ENCODE results near the gene MFSD12. TPM values are rescaled to one million over a fixed set of nuclear protein-coding genes. Genes with fewer than 3 reads are reported as not detected.

MFSD12 gene
- total and polyA plus RNA-seq, 4 experiments from 2014 or later, result 45.5 to 136 (median 91.3) TPM

DNA sequence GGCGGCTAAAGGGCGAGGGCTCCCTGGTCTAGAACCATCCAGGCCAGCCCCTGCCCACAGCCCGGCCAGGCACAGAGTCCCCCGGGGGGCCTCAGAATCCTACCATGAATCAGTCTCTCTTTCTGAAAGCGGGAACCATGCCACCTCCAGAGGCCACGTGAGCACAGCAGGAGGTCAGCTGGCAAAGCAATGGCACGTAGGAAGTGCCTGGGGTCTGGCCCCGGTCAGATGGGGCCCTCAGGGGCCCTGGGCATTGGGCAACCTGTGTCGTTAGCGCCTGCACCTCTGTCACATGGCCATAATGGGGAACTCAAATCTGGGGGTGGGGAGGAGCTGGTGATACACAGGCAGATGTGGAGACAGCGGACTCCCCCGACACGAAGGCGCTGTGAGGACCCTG is 8.8 kb downstream of the MFSD12 start:
- Histone ChIP-seq H3K36me3 (ENCODE audit: insufficient read depth, low read length) (peaks cover 9% of the 10 kb centered on the region), H3K27ac (ENCODE audit: low read depth, low read length) (no peak overlapping the region), H3K4me3 (ENCODE audit: low read length in 2 of 2) (no peak overlapping the region), H3K4me1 (ENCODE audit: insufficient read depth, low read length) (peaks cover 24% of the 10 kb centered on the region), H3K9me3 (ENCODE audit: control insufficient read depth in 1 of 2, low read length in 2 of 2) (no peaks in the 10 kb centered on the region), H3K27me3 (ENCODE audit: insufficient read depth, low read length) (no peaks in the 10 kb centered on the region)
- ChIA-PET CTCF (ENCODE audit: partially characterized antibody) (interaction anchor here (1.1 kb wide), 1 partner anchor 27 kb away, joined by 3 read pairs; no protein-coding TSS in a partner anchor), POLR2A (ENCODE audit: partially characterized antibody) (interaction anchor here (0.6 to 3.2 kb wide), 2 partner anchors 8 kb away, joined by 4 to 12 read pairs; partner anchors contain the start of gene MFSD12)
- Mint-ChIP-seq H3K4me1 (peaks cover 9 to 21% (median 15%) of the 10 kb centered on the region in 4 donors), H3K27me3 (no peaks in the 10 kb centered on the region), H3K9me3 (no peaks in the 10 kb centered on the region), H3K27ac (peak overlapping the region in 1 of 7 donors; percentile 58), H3K36me3 (peaks cover 0 to 22% of the 10 kb centered on the region in 2 donors), H3K4me3 (no peak overlapping the region)
- intact Hi-C loops (cut with micrococcal nuclease), result loop anchor here (5.0 kb wide), 2 partner anchors 39 to 159 kb away; partner anchors contain the start of genes GIPC3 and TJP3
- no peak for DNase-seq

DNA sequence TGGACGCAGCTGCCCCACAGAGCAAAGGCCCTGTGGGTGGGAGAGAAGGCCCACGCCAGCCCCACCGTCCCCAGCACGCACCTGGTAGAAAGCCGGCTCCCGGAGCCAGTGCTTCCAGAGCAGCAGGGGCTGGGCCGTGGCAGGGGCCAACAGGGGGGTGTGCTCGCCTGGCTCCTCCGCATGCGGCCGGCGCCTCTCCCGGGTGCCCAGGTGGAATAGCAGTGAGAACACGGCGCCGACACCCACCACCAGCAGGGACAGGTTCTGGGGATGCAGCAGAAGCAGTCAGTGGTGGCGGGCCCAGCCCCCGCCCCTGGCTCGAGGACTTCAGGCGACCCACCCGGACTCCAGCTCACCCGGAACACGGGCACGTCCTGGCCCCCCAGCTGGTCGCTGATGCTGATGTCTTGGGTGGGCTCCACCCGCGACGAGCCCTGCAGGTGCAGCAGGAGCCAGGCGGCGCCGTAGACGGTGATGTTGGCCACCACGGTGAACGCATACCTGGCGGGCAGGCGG is 9.6 kb downstream of the MFSD12 start:
- H3K36me3 ChIP-seq (ENCODE audit: insufficient read depth, low read length), result peaks cover 9% of the 10 kb centered on the region
- no peaks in the 10 kb centered on the region for H3K9me3 Mint-ChIP-seq
- peaks cover 18% of the 10 kb centered on the region for H3K4me1 ChIP-seq (ENCODE audit: insufficient read depth, low read length)
- no peak for DNase-seq
- no peak overlapping the region for H3K4me3 ChIP-seq (ENCODE audit: low read length in 2 of 2)
- ChIA-PET CTCF (ENCODE audit: partially characterized antibody) (interaction anchor here (4.7 kb wide), 1 partner anchor 8 kb away, joined by 49 read pairs; the partner anchor contains the start of gene MFSD12), POLR2A (ENCODE audit: partially characterized antibody) (interaction anchor here (1.5 to 3.2 kb wide), 3 partner anchors 9 to 26 kb away, joined by 3 to 12 read pairs (median 6); partner anchors contain the start of genes MFSD12 and TEKTIP1)
- intact Hi-C loops (cut with micrococcal nuclease), result loop anchor here (5.0 kb wide), 2 partner anchors 39 to 159 kb away; partner anchors contain the start of genes GIPC3 and TJP3
- H3K4me3 Mint-ChIP-seq, result no peak overlapping the region
- no peaks in the 10 kb centered on the region for H3K9me3 ChIP-seq (ENCODE audit: control insufficient read depth in 1 of 2, low read length in 2 of 2)
- H3K36me3 Mint-ChIP-seq, result peaks cover 0 to 22% of the 10 kb centered on the region in 2 donors
- H3K27ac ChIP-seq (ENCODE audit: low read depth, low read length), result no peak overlapping the region
- H3K4me1 Mint-ChIP-seq, result peaks cover 9 to 19% (median 14%) of the 10 kb centered on the region in 4 donors
- H3K27ac Mint-ChIP-seq, result peak overlapping the region in 1 of 7 donors; percentile 46
- H3K27me3 Mint-ChIP-seq, result no peaks in the 10 kb centered on the region
- no peaks in the 10 kb centered on the region for H3K27me3 ChIP-seq (ENCODE audit: insufficient read depth, low read length)

DNA sequence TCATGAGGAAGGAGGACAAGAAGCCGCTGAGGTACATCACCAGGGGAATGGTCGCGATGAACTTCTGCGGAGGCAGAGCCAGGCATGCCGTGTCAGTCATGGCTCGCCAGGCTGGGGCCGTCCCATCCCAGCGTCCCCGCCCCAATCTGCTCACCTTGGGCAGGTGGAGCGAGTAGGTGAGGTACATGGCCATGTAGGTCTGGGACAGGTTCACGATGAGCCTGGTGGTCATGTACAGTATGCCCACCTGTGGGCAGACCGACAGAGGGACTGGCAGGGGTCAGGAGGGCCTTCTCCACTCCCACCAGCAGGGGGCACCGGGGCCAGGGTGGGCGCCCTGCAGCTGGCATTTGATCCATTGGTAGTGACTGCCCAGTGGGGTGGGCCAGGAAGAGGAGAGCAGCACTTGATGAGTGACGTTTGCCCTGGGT is 10.1 kb downstream of the MFSD12 start:
- peaks cover 9 to 19% (median 12%) of the 10 kb centered on the region in 4 donors for H3K4me1 Mint-ChIP-seq
- Histone ChIP-seq H3K27me3 (ENCODE audit: insufficient read depth, low read length) (no peaks in the 10 kb centered on the region), H3K9me3 (ENCODE audit: control insufficient read depth in 1 of 2, low read length in 2 of 2) (no peaks in the 10 kb centered on the region), H3K27ac (ENCODE audit: low read depth, low read length) (no peak overlapping the region), H3K36me3 (ENCODE audit: insufficient read depth, low read length) (peaks cover 9% of the 10 kb centered on the region), H3K4me3 (ENCODE audit: low read length in 2 of 2) (no peak overlapping the region), H3K4me1 (ENCODE audit: insufficient read depth, low read length) (peaks cover 14% of the 10 kb centered on the region)
- H3K27me3 Mint-ChIP-seq, result no peaks in the 10 kb centered on the region
- H3K9me3 Mint-ChIP-seq, result no peaks in the 10 kb centered on the region
- H3K4me3 Mint-ChIP-seq, result no peak overlapping the region
- intact Hi-C loops (cut with micrococcal nuclease), result loop anchor here (5.0 kb wide), 2 partner anchors 40 to 160 kb away; partner anchors contain the start of genes GIPC3 and TJP3
- peak overlapping the region in 1 of 7 donors; percentile 46 for H3K27ac Mint-ChIP-seq
- ChIA-PET POLR2A (ENCODE audit: partially characterized antibody) (interaction anchor here (1.5 to 3.2 kb wide), 3 partner anchors 9 to 27 kb away, joined by 3 to 12 read pairs (median 6); partner anchors contain the start of genes MFSD12 and TEKTIP1), CTCF (ENCODE audit: partially characterized antibody) (interaction anchor here (2.3 to 4.7 kb wide), 3 partner anchors 8 to 72 kb away, joined by 7 to 49 read pairs (median 12); partner anchors contain the start of genes GIPC3 and MFSD12)
- peaks cover 0 to 22% of the 10 kb centered on the region in 2 donors for H3K36me3 Mint-ChIP-seq
- no peak for DNase-seq

DNA sequence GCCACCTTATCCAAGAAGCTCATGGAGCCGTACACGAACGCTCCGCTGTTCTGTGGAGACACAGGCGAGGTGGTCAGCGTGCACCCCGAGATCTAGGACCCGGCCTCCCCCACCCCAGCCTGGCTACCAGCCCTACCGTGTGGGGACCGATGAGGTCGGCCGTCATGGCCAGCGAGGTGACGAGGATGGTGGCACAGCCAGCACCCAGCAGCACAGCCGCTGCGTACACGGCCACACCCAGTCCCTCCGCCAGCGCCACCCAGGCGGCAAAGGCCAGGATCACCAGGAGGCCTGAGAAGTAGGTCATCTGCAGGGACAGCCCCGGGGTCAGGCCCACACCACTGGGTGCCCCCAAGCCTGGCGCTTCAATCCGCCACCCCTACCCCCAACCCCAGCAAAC is 11.3 kb downstream of the MFSD12 start:
- Histone ChIP-seq H3K36me3 (ENCODE audit: insufficient read depth, low read length) (peaks cover 9% of the 10 kb centered on the region), H3K27ac (ENCODE audit: low read depth, low read length) (no peak overlapping the region), H3K4me1 (ENCODE audit: insufficient read depth, low read length) (peaks cover 7% of the 10 kb centered on the region), H3K9me3 (ENCODE audit: control insufficient read depth in 1 of 2, low read length in 2 of 2) (no peaks in the 10 kb centered on the region), H3K4me3 (ENCODE audit: low read length in 2 of 2) (no peak overlapping the region), H3K27me3 (ENCODE audit: insufficient read depth, low read length) (no peaks in the 10 kb centered on the region)
- Mint-ChIP-seq H3K27me3 (no peaks in the 10 kb centered on the region), H3K9me3 (no peaks in the 10 kb centered on the region), H3K4me1 (peaks cover 7 to 12% (median 9%) of the 10 kb centered on the region in 4 donors), H3K27ac (peak overlapping the region in 3 of 7 donors; percentile 35 to 75 (median 72)), H3K36me3 (peaks cover 0 to 19% of the 10 kb centered on the region in 2 donors), H3K4me3 (no peak overlapping the region)
- CTCF ChIA-PET (ENCODE audit: partially characterized antibody), result interaction anchor here (0.6 to 4.7 kb wide), 11 partner anchors 9 to 323 kb away, joined by 3 to 49 read pairs (median 4); partner anchors contain the start of genes GIPC3 and MFSD12
- intact Hi-C loops (cut with micrococcal nuclease), result loop anchor here (5.0 kb wide), 2 partner anchors 41 to 161 kb away; partner anchors contain the start of genes GIPC3 and TJP3
- POLR2A ChIA-PET (ENCODE audit: partially characterized antibody), result interaction anchor here (0.8 to 2.6 kb wide), 4 partner anchors 9 to 63 kb away, joined by 3 to 39 read pairs (median 6); partner anchors contain the start of genes FZR1 and MFSD12
- no peak for DNase-seq

DNA sequence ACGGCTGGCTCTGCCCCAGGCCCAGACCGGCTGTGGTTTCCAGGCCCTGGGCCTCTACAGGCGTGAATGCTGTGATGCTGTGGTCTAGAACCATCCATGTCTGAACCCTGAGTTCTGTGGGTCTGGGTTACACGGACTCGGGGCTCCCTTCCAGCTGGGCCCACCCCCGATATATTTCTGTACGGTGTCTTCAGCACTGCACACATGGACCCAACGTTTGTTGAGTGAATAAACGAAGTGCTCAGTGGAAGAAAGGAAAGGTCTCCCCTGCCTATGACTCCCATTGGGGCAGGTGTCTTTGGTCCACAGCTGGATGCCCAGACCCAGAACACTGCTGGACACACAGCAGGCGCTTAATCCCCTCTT is 11.7 kb downstream of the MFSD12 start:
- Histone ChIP-seq H3K36me3 (ENCODE audit: insufficient read depth, low read length) (peaks cover 9% of the 10 kb centered on the region), H3K4me1 (ENCODE audit: insufficient read depth, low read length) (peaks cover 7% of the 10 kb centered on the region), H3K4me3 (ENCODE audit: low read length in 2 of 2) (no peak overlapping the region), H3K27ac (ENCODE audit: low read depth, low read length) (no peak overlapping the region), H3K27me3 (ENCODE audit: insufficient read depth, low read length) (no peaks in the 10 kb centered on the region), H3K9me3 (ENCODE audit: control insufficient read depth in 1 of 2, low read length in 2 of 2) (no peaks in the 10 kb centered on the region)
- ChIA-PET CTCF (ENCODE audit: partially characterized antibody) (interaction anchor here (1.1 to 4.7 kb wide), 12 partner anchors 9 to 73 kb away, joined by 3 to 49 read pairs (median 5); partner anchors contain the start of genes GIPC3 and MFSD12), POLR2A (ENCODE audit: partially characterized antibody) (interaction anchor here (0.8 to 2.6 kb wide), 5 partner anchors 9 to 64 kb away, joined by 3 to 39 read pairs (median 4); partner anchors contain the start of genes FZR1 and MFSD12)
- H3K36me3 Mint-ChIP-seq, result peaks cover 0 to 19% of the 10 kb centered on the region in 2 donors
- no peaks in the 10 kb centered on the region for H3K27me3 Mint-ChIP-seq
- H3K27ac Mint-ChIP-seq, result peak overlapping the region in 4 of 7 donors; percentile 35 to 75 (median 72)
- H3K4me1 Mint-ChIP-seq, result peaks cover 5 to 12% (median 9%) of the 10 kb centered on the region in 4 donors
- intact Hi-C loops (cut with micrococcal nuclease), result loop anchor here (1.0 to 5.0 kb wide), 4 partner anchors 9 to 162 kb away; partner anchors contain the start of genes GIPC3 and TJP3
- no peak for DNase-seq
- H3K4me3 Mint-ChIP-seq, result no peak overlapping the region
- no peaks in the 10 kb centered on the region for H3K9me3 Mint-ChIP-seq

DNA sequence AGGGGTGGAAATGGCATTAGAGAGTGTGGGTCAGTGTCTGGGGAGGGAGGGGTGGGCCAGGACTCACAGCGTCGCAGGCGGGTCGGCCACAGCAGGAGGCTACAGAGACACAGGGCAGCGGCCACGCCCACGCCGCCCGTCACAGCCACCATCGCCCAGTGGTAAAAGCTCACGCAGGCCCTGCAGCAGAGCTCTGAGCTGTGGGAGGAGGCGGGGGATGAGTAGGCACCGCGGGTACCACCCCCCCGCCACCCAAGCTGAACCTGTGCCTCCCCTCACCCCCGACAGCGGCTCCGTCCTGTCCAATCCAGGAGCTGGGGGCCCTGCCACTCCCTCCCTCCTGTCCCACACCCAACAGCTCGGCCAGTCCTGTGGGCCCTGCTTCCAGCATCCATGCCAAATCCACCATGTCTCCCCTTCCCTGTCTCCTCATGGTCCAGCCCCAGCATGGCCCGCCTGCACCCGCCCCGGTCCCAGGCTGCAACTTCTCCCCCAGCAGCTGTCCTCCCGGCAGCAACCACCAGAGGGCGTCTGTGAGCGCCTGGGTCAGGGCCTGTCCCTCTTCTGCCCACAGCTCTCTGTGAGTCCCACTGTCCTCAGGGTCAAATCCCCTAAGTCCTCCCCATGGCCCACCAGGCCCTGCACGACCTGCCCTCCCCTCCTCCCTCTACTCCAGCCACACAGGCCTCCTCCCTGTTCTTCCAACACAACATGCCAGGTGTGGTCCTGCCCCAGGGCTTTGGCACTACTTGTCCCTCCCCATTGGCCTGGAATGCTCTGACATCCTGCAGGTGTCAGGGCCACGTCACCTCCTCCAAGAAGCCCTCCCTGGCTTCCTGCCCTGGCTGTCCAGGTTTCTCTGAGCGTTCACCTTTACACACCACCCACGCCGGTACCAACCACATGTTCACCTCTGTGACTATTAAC is 12.4 kb downstream of the MFSD12 start:
- ChIA-PET POLR2A (ENCODE audit: partially characterized antibody) (interaction anchor here (0.8 to 2.6 kb wide), 5 partner anchors 9 to 64 kb away, joined by 3 to 39 read pairs (median 4); partner anchors contain the start of genes FZR1 and MFSD12), CTCF (ENCODE audit: partially characterized antibody) (interaction anchor here (0.8 to 4.7 kb wide), 14 partner anchors 10 to 82 kb away, joined by 3 to 49 read pairs (median 5); partner anchors contain the start of genes GIPC3 and MFSD12)
- Mint-ChIP-seq H3K27ac (peak overlapping the region; percentile 35 to 78 (median 74)), H3K4me1 (peaks cover 5 to 12% (median 9%) of the 10 kb centered on the region in 4 donors), H3K27me3 (no peaks in the 10 kb centered on the region), H3K36me3 (peaks cover 1 to 19% of the 10 kb centered on the region in 2 donors), H3K9me3 (no peaks in the 10 kb centered on the region), H3K4me3 (no peak overlapping the region)
- Histone ChIP-seq H3K27ac (ENCODE audit: low read depth, low read length) (no peak overlapping the region), H3K9me3 (ENCODE audit: control insufficient read depth in 1 of 2, low read length in 2 of 2) (no peaks in the 10 kb centered on the region), H3K4me1 (ENCODE audit: insufficient read depth, low read length) (peaks cover 7% of the 10 kb centered on the region), H3K36me3 (ENCODE audit: insufficient read depth, low read length) (peaks cover 9% of the 10 kb centered on the region), H3K4me3 (ENCODE audit: low read length in 2 of 2) (no peak overlapping the region), H3K27me3 (ENCODE audit: insufficient read depth, low read length) (no peaks in the 10 kb centered on the region)
- DNase-seq, result peak; percentile 67 to 80 (median 69)
- intact Hi-C loops (cut with micrococcal nuclease), result loop anchor here (1.0 to 5.0 kb wide), 4 partner anchors 9 to 162 kb away; partner anchors contain the start of genes GIPC3 and TJP3
